ENCODE results near the gene FNTB.

- TF ChIP-seq EGR1 (IDR thresholded peaks at IDR 0.05; ENCODE audit: low read depth) (no peak), EZH2phosphoT487 (IDR thresholded peaks at IDR 0.05; ENCODE audit: borderline replicate concordance) (no peak), POLR2A (IDR thresholded peaks at IDR 0.05; ENCODE audit: borderline replicate concordance, extremely low read depth, insufficient read depth, insufficient read length) (no peak), REST (IDR thresholded peaks at IDR 0.05; ENCODE audit: low read depth) (no peak), POLR2AphosphoS5 (IDR thresholded peaks at IDR 0.05; ENCODE audit: low read depth, low read length) (no peak), CTCF (IDR thresholded peaks at IDR 0.05 in 2 of 3, conservative IDR thresholded peaks at IDR 0.05 in 1 of 3; ENCODE audit: borderline replicate concordance in 1 of 3, insufficient read depth in 1 of 3, low read depth in 2 of 3, low read length in 2 of 3) (no peak), SP1 (IDR thresholded peaks at IDR 0.05; ENCODE audit: low read depth) (no peak), SRF (IDR thresholded peaks at IDR 0.05; ENCODE audit: low read depth) (no peak), RAD21 (IDR thresholded peaks at IDR 0.05; ENCODE audit: low read depth) (no peak)
These were observed 41.8 kb upstream of the FNTB start for GRCh38 chr14:64944861-64945260.
